HCT116 (cell line): ENCODE results near the gene ABCB10. TPM values are rescaled to one million over a fixed set of nuclear protein-coding genes. Genes with fewer than 3 reads are reported as not detected.

Experiments used
- ATAC-seq: fragments of 200-7000 bp; cut with Tn5 transposase; 2 replicates; pipeline ENCODE4 v1.9.1; 2020; ENCODE audit warnings: mild to moderate bottlenecking, moderate library complexity
- BruUV-seq: library from RNA; stranded (reverse); fragments of 400-500 nt; replicated peaks from 2 replicates; lab custom pipeline; 2021; lab: Mats Ljungman, UMichigan
- CTCF ChIA-PET: fragments of 300-600 bp; sonication (Branson Sonifier 250); formaldehyde crosslinking; loops from one replicate; lab custom pipeline; 2021; ENCODE audit warnings: antibody characterized with exemption; lab: Charles Lee
- POLR2A ChIA-PET: fragments of 300-600, 350-600 bp; sonication (Branson Sonifier 250); formaldehyde crosslinking; loops from one replicate; lab custom pipeline; 2021; ENCODE audit warnings: antibody characterized with exemption; lab: Charles Lee
- RAD21 ChIA-PET, 2 experiments: fragments of 300-600 bp; sonication (Branson Sonifier 250); formaldehyde crosslinking; loops; one replicate each; lab custom pipeline; 2023; ENCODE audit warnings: low total read pairs in 2 of 2; ENCODE audit not compliant: uncharacterized antibody in 2 of 2, unreplicated experiment in 2 of 2, low non-redundant PET in 1 of 2; lab: Charles Lee
- DNase-seq: peaks from one replicate; pipeline ENCODE4 v3.0.0-alpha.2; 2010; ENCODE audit warnings: low read depth, low spot score
- H2AFZ ChIP-seq: fragments of 200-600 bp; shearing (Covaris generic), sonication (generic); 2 replicates; pipeline ENCODE4 v1.6.1; 2017; ENCODE audit warnings: low read depth, mixed run types, mixed read lengths, antibody characterized with exemption, low read length; ENCODE audit not compliant: poor library complexity, severe bottlenecking
- H3K27ac ChIP-seq: 2 replicates; pipeline ENCODE4 v1.5.1; 2012; ENCODE audit warnings: low read depth, low read length
- H3K27me3 ChIP-seq: fragments of 200-600 bp; sonication (generic); 2 replicates; pipeline ENCODE4 v1.6.1; 2016; ENCODE audit warnings: mixed run types, low read length, mixed read lengths; ENCODE audit not compliant: insufficient read depth
- H3K36me3 ChIP-seq, 2 experiments: fragments of 200-500 bp in 1 of 2; fragments of 200-600 bp in 1 of 2; sonication (Bioruptor generic) in 1 of 2; sonication (generic) in 1 of 2; 2 replicates each; pipeline versions ENCODE4 v1.5.1 to v1.6.1; 2014 to 2016; ENCODE audit warnings: low read length in 2 of 2, inconsistent platforms in 1 of 2, mixed read lengths in 1 of 2, mixed run types in 1 of 2; ENCODE audit not compliant: insufficient read depth in 2 of 2, control insufficient read depth in 1 of 2
- H3K4me1 ChIP-seq, 2 experiments: fragments of 200-600 bp in 1 of 2; sonication (generic) in 1 of 2; 2 replicates each; pipeline versions ENCODE4 v1.5.1 to v1.6.1; 2012 to 2017; ENCODE audit warnings: low read length in 2 of 2, inconsistent platforms in 1 of 2, mild to moderate bottlenecking in 1 of 2, mixed read lengths in 1 of 2, mixed run types in 1 of 2, moderate library complexity in 1 of 2; ENCODE audit not compliant: insufficient read depth in 2 of 2, control insufficient read depth in 1 of 2
- H3K4me2 ChIP-seq: fragments of 200-600 bp; sonication (generic); 2 replicates; pipeline ENCODE4 v1.6.1; 2017; ENCODE audit warnings: mixed run types, low read length, mixed read lengths
- H3K4me3 ChIP-seq, 2 experiments: fragments of 200-600 bp in 1 of 2; sonication (generic) in 1 of 2; replicated peaks in 1 of 2; 2 replicates each; pipeline ENCODE4 v1.5.1; 2011 to 2016; ENCODE audit warnings: low read length in 2 of 2, control low read depth in 1 of 2, low read depth in 1 of 2, mild to moderate bottlenecking in 1 of 2, mixed read lengths in 1 of 2, mixed run types in 1 of 2
- H3K79me2 ChIP-seq: fragments of 200-600 bp; sonication (generic); 2 replicates; pipeline ENCODE4 v1.6.1; 2017; ENCODE audit warnings: mild to moderate bottlenecking, mixed run types, low read length, moderate library complexity, mixed read lengths; ENCODE audit not compliant: insufficient read depth
- H3K9ac ChIP-seq: fragments of 200-600 bp; sonication (generic); 2 replicates; pipeline ENCODE4 v1.6.1; 2016; ENCODE audit warnings: low read length, mixed read lengths
- H3K9me2 ChIP-seq: fragments of 200-600 bp; sonication (generic), shearing (Covaris generic); 2 replicates; pipeline ENCODE4 v1.6.1; 2017; ENCODE audit warnings: mixed run types, mild to moderate bottlenecking, moderate library complexity; ENCODE audit not compliant: insufficient read depth
- H3K9me3 ChIP-seq, 2 experiments: fragments of 200-500 bp in 1 of 2; fragments of 200-600 bp in 1 of 2; sonication (Bioruptor generic) in 1 of 2; sonication (generic) in 1 of 2; 2 replicates each; pipeline ENCODE4 v1.6.1; 2014 to 2017; ENCODE audit warnings: low read length in 2 of 2, mixed read lengths in 2 of 2, inconsistent platforms in 1 of 2, low read depth in 1 of 2, mild to moderate bottlenecking in 1 of 2, mixed run types in 1 of 2, moderate library complexity in 1 of 2; ENCODE audit not compliant: control insufficient read depth in 1 of 2, insufficient read depth in 1 of 2
- H4K20me1 ChIP-seq: fragments of 200-600 bp; sonication (generic), shearing (Covaris generic); 2 replicates; pipeline ENCODE4 v1.6.1; 2017; ENCODE audit warnings: mixed run types, mild to moderate bottlenecking, moderate library complexity; ENCODE audit not compliant: insufficient read depth
- ATF3 ChIP-seq: IDR thresholded peaks from 2 replicates; pipeline ENCODE4 v1.6.1; 2012
- CBX3 ChIP-seq: IDR thresholded peaks from 2 replicates; pipeline ENCODE4 v1.6.1; 2012; ENCODE audit warnings: low read depth
- CTCF ChIP-seq, 3 experiments: fragments of 200-600 bp in 1 of 3; sonication (generic) in 1 of 3; IDR thresholded peaks in 2 of 3; conservative IDR thresholded peaks in 1 of 3; 2 replicates each; pipeline ENCODE4 v1.5.1; 2012 to 2017; ENCODE audit warnings: low read depth in 2 of 3, low read length in 2 of 3, antibody characterized with exemption in 1 of 3, borderline replicate concordance in 1 of 3, control low read depth in 1 of 3, mild to moderate bottlenecking in 1 of 3, mixed read lengths in 1 of 3, mixed run types in 1 of 3, moderate library complexity in 1 of 3; ENCODE audit not compliant: insufficient read depth in 1 of 3
- EGR1 ChIP-seq: IDR thresholded peaks from 2 replicates; pipeline ENCODE4 v1.6.1; 2012; ENCODE audit warnings: low read depth
- EZH2 ChIP-seq: fragments of 200-600 bp; sonication (generic); IDR thresholded peaks from 2 replicates; pipeline ENCODE4 v1.6.1; 2017; ENCODE audit warnings: antibody characterized with exemption, mixed run types
- JUND ChIP-seq: IDR thresholded peaks from 2 replicates; pipeline ENCODE4 v1.6.1; 2012
- REST ChIP-seq: IDR thresholded peaks from 2 replicates; pipeline ENCODE4 v1.6.1; 2012; ENCODE audit warnings: low read depth
- SP1 ChIP-seq: IDR thresholded peaks from 2 replicates; pipeline ENCODE4 v1.6.1; 2012; ENCODE audit warnings: low read depth
- SRF ChIP-seq: IDR thresholded peaks from 2 replicates; pipeline ENCODE4 v1.6.1; 2012; ENCODE audit warnings: low read depth
- TCF7L2 ChIP-seq: IDR thresholded peaks from 2 replicates; pipeline ENCODE4 v1.7.0; 2011; ENCODE audit warnings: borderline replicate concordance, inconsistent platforms; ENCODE audit not compliant: insufficient read depth, insufficient read length; ENCODE audit errors: extremely low read depth
- intact Hi-C: fragments of 100-400 bp; cut with micrococcal nuclease; formaldehyde crosslinking; loops from 2 replicates; pipeline ENCODE4 v1.10.0; 2022
- total RNA-seq: library from RNA; stranded (reverse); gene quantifications from one replicate; pipeline ENCODE4 v1.2.1, GENCODE V29; 2021; ENCODE audit not compliant: unreplicated experiment

Gene ABCB10
- total RNA-seq, 1 experiment from 2014 or later = 20.3 TPM

- no peak for TF ChIP-seq CBX3
- TF ChIP-seq CTCF (IDR thresholded peaks at IDR 0.05 in 2 of 3, conservative IDR thresholded peaks at IDR 0.05 in 1 of 3; ENCODE audit: borderline replicate concordance in 1 of 3, insufficient read depth in 1 of 3, low read depth in 2 of 3, low read length in 2 of 3) = no peak
- no peak for TF ChIP-seq SP1
- TF ChIP-seq ATF3 = no peak
- TF ChIP-seq TCF7L2 = no peak
- no peak for TF ChIP-seq JUND
- no peak for TF ChIP-seq EGR1
Observed at GRCh38 chr1:229485318-229485717, 73.2 kb downstream of the ABCB10 start (continued).

GRCh38 chr1:229482511-229482910 lies 76.0 kb downstream of the ABCB10 start:
- H3K36me3 ChIP-seq = peaks cover 22 to 27% of the 10 kb centered on the region in 2 experiments
- no peak overlapping the region for H3K4me2 ChIP-seq
- intact Hi-C loops = loop anchor here (1.0 to 10.0 kb wide), 2 partner anchors 224 to 788 kb away; no protein-coding TSS in a partner anchor
- H4K20me1 ChIP-seq = no peaks in the 10 kb centered on the region
- RAD21 ChIA-PET = interaction anchor here (0.9 to 1.3 kb wide), 4 partner anchors 62 to 227 kb away, joined by 3 to 5 read pairs (median 4); no protein-coding TSS in a partner anchor
- DNase-seq (no peak), ATAC-seq (no peak)
- no peaks in the 10 kb centered on the region for H3K9me3 ChIP-seq
- H3K27ac ChIP-seq = no peak overlapping the region
- H3K27me3 ChIP-seq = no peaks in the 10 kb centered on the region
- no peak for TF ChIP-seq SRF
- no peak for TF ChIP-seq EZH2
- no peak for TF ChIP-seq JUND
- TF ChIP-seq REST = no peak
- no peak for TF ChIP-seq SP1
- CTCF ChIA-PET = interaction anchor here (0.6 to 4.0 kb wide), 14 partner anchors 9 to 254 kb away, joined by 3 to 54 read pairs (median 5); partner anchors contain the start of gene NUP133
- no peak overlapping the region for H3K4me3 ChIP-seq
- no peak overlapping the region for H3K9ac ChIP-seq
- no peaks in the 10 kb centered on the region for H3K9me2 ChIP-seq
- H3K4me1 ChIP-seq = no peaks in the 10 kb centered on the region
- POLR2A ChIA-PET = interaction anchor here (1.0 kb wide), 2 partner anchors 26 to 224 kb away, joined by 4 read pairs; partner anchors contain the start of gene NUP133
- no peak overlapping the region for H2AFZ ChIP-seq
- BruUV-seq = no TSS peak
- H3K79me2 ChIP-seq = peaks cover 16% of the 10 kb centered on the region; the same call in 1 of the 2 replicates
